Measurements from ENCODE around the gene SPAG17. TPM values are rescaled to one million over a fixed set of nuclear protein-coding genes. Genes with fewer than 3 reads are reported as not detected.

SPAG17 gene
- total RNA-seq, 1 experiment from 2014 or later, result 0.36 TPM

GRCh38 chr1:118012515-118013124 is 172.4 kb downstream of the SPAG17 start:
- TF ChIP-seq TCF7L2 (IDR thresholded peaks at IDR 0.05; ENCODE audit: low read depth, low read length) (no peak), POLR2AphosphoS5 (IDR thresholded peaks at IDR 0.05; ENCODE audit: low read depth, low read length) (no peak), CTCF (IDR thresholded peaks at IDR 0.05) (no peak), SIN3A (IDR thresholded peaks at IDR 0.05; ENCODE audit: borderline replicate concordance, insufficient read depth, low read depth, low read length) (no peak), REST (IDR thresholded peaks at IDR 0.05; ENCODE audit: insufficient read depth in 1 of 2, low read depth in 2 of 2, low read length in 1 of 2) (no peak)
- intact Hi-C loops (cut with micrococcal nuclease; ENCODE audit: unreplicated experiment), result no loop called here
- no peaks in the 10 kb centered on the region for H3K36me3 ChIP-seq (ENCODE audit: control insufficient read depth, insufficient read depth, low read length)
- H3K9me3 ChIP-seq (ENCODE audit: control insufficient read depth, insufficient read depth, low read depth, low read length), result no peaks in the 10 kb centered on the region
- DNase-seq (ENCODE audit: low read depth, low spot score) (no peak), ATAC-seq (no peak)
- in situ Hi-C loops (cut with HindIII; ENCODE audit: low pct_unique_long_range_greater_than_20kb, low sequenced_read_pairs), result no loop called here
- H3K4me3 ChIP-seq (ENCODE audit: low read depth in 2 of 2, low read length in 2 of 2), result no peak overlapping the region
- no peaks in the 10 kb centered on the region for H3K4me1 ChIP-seq (ENCODE audit: control insufficient read depth, insufficient read depth, low read length)
- H3K27ac ChIP-seq (ENCODE audit: low read length), result no peak overlapping the region
- CTCF ChIA-PET, result no interaction called here
- no peaks in the 10 kb centered on the region for H3K27me3 ChIP-seq (ENCODE audit: control insufficient read depth, insufficient read depth, low read length)
- no TSS peak for BruUV-seq (replicated peaks)
- POLR2A ChIA-PET, result no interaction called here

DNA sequence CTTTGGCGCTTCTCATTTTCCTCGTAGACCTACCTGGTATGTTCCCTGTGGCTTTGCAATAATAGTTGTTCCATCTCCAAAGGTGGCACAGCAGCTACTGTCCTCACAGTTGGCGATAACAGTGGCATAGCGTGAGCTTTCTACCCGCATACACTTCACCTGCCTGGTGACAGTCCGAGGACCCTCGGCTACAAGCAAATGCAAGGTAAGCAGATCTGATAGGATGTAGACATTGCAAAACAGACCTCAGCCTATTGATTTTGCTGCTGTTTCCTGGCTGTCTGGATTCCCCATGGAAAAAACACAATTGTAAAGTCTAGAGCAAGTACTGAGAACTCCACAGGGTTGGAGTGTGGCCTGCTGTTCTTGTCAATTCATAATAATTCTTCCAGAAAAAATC is 177.0 kb downstream of the SPAG17 start:
- no peak overlapping the region for H3K27ac ChIP-seq (ENCODE audit: low read length)
- H3K9me3 ChIP-seq (ENCODE audit: control insufficient read depth, insufficient read depth, low read depth, low read length), result no peaks in the 10 kb centered on the region
- ChIA-PET CTCF (no interaction called here), POLR2A (no interaction called here)
- no peaks in the 10 kb centered on the region for H3K27me3 ChIP-seq (ENCODE audit: control insufficient read depth, insufficient read depth, low read length)
- TF ChIP-seq REST (IDR thresholded peaks at IDR 0.05; ENCODE audit: insufficient read depth in 1 of 2, low read depth in 2 of 2, low read length in 1 of 2), result no peak
- no peak for TF ChIP-seq SIN3A (IDR thresholded peaks at IDR 0.05; ENCODE audit: borderline replicate concordance, insufficient read depth, low read depth, low read length)
- no peak for TF ChIP-seq TCF7L2 (IDR thresholded peaks at IDR 0.05; ENCODE audit: low read depth, low read length)
- TF ChIP-seq CTCF (IDR thresholded peaks at IDR 0.05), result no peak
- TF ChIP-seq POLR2AphosphoS5 (IDR thresholded peaks at IDR 0.05; ENCODE audit: low read depth, low read length), result no peak
- no TSS peak for BruUV-seq (replicated peaks)
- ATAC-seq (no peak), DNase-seq (ENCODE audit: low read depth, low spot score) (no peak)
- intact Hi-C loops (cut with micrococcal nuclease; ENCODE audit: unreplicated experiment), result no loop called here
- H3K36me3 ChIP-seq (ENCODE audit: control insufficient read depth, insufficient read depth, low read length), result no peaks in the 10 kb centered on the region
- H3K4me3 ChIP-seq (ENCODE audit: low read depth in 2 of 2, low read length in 2 of 2), result no peak overlapping the region
- in situ Hi-C loops (cut with HindIII; ENCODE audit: low pct_unique_long_range_greater_than_20kb, low sequenced_read_pairs), result no loop called here
- H3K4me1 ChIP-seq (ENCODE audit: control insufficient read depth, insufficient read depth, low read length), result no peaks in the 10 kb centered on the region
